Stimulated activated CD8-positive, alpha-beta memory T cell treated with anti-CD3 and anti-CD28 coated beads, Interleukin-4, amount 100 ng/mL, for 4 hours (primary cell): ENCODE measurements around the gene FBXW2.

Experiments
- DNase-seq, 2 donors: peaks; one replicate each; pipeline ENCODE4 v3.0.0-alpha.2; 2020; ENCODE audit warnings: low read depth in 2 of 2, low spot score in 1 of 2

The FBXW2 gene

DNA sequence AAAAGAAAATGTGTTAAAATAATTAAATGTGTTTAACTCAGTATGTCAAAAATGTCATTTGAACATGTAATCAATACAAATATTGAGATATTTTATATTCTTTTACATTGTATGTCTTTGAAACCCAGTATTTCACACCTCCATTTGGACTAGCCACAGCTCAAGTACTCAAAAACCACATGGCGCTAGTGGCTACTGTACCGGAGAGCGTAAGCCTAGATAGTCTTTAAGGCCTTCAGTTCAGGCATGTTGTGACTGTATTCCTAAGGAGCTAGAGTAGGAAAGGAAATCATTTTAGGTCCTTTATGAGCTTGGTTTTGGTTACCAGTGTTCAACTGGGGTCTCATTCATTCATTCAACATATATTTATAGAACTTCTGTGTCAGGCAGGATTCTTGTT, 12.8 kb downstream of the FBXW2 start:
- no peak for DNase-seq

DNA sequence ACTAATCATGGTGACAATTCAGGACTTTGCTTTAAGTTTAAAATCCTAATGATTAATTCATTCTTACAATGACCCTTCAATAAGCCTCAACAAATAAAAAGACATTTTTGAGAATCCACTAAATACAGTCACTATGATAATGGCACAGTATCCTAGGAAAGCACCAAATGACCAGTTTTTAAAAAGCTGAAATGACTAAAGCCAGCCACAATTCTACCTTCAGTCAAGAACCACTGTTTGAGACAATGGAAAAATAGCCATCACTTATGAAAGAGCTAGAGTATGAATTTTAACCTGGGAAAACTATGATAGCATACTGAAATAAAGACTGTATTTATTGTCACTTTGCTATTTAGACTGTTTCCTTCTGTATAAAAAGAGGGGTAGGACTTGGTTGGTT, 14.0 kb downstream of the FBXW2 start:
- no peak for DNase-seq

DNA sequence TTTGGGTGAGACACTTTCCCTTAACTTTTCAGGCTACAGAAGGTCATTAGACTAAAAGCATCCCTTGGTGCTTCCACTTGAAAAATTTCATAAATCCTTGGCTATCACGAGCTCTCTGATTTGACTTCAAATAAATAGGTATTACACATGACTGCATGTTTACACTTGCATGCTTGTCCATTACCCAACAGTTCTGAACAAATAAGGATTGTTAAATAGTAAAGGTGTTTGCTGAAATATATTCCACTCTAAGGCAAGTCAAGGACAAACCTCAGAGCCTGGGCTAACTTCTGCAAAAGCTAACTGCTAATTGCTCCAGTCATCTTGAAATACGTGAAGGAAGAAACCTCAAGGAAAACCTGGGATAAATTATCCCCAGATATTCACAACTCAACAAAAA, 14.5 kb downstream of the FBXW2 start:
- no peak for DNase-seq

DNA sequence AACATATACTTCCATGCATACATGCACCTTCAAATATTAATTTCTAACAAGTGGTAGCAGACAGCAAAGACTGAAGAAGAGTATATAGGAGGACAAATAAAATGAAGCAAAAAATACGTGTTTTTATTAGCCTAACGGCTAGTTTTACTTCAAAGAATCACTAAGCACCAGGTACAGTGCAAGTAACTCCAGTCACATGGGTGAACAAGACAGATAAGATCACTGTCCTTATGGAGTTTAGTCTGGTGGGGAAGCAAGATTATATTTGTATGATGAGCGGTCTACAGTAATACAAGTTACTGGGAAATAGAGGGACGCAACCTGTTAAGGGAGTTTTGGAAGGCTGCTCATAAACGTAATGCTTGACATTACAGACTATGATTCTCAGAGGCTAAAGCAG, 16.0 kb downstream of the FBXW2 start:
- DNase-seq: no peak

DNA sequence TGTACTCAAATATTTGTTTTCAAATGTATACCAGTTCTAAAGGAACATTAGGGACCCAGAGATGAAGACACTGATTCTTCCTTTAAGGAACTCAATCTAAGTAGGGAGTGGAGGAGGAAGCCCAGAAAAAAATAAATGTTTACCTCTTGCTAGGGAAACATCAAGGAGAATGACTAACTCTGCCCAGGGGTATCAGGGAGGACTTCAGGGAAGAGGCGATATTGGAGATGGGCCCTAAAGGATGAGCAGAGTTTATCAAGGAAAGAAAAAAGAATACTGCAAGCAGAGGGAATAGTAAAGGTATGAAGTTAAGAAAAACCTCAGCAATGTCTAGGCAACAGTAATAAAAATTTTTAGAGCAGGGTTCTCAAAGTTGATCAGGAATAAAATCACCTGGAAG, 16.4 kb downstream of the FBXW2 start:
- no peak for DNase-seq

DNA sequence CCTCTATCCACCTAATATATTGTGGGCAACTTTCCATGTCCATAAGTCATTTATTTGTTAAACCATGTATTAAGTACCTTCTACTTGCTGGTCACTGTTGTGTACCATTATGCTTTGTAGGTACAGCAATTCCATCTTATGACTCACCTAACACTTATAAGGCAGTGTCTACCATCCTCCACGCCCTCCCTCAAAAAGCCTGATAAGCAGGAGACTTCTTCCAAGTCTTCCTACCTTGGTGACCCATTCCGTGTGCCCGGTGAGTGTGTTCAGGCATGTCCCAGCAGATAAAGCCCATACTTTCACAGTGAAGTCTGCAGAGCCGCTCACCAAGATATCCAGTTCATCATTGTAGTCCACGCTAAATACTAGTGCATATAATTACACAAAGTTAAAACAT, 17.4 kb downstream of the FBXW2 start:
- no peak for DNase-seq

DNA sequence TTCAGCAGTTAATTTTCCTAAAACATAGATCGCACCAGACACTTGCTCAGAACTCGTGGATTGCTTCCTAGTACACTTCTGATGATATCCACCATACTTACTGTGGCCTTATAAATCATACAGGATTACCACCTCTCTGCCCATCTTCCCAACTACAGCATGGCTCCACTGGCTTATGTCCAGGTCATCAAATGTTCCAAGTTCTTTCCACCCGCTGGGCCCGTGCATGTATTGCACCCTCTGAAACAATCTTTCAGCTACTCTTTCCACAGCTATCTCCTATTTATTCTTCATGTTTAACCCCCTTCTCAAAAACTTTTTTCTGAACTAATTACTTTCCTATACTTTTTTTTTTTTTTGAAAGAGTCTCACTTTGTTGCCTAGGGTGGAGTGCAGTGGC, 18.5 kb downstream of the FBXW2 start:
- no peak for DNase-seq

DNA sequence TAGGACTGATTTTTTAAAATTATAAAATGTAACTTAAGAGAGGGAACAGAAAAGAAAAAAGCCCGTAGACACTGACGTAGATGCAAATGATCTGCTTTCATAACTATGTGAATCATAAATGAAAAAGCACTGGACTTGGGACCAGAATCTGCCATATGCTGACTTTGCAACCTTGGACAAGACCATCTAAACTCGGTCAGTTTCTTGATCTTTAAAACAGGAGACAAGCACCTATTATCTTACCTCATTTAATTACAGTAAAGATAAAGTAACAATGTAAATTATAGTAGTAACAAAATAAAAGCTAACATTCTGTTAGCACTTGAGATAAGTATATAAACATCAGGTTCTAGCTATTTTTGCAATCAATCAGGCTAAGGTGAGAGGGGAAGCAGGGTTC, 20.0 kb downstream of the FBXW2 start:
- DNase-seq: no peak

DNA sequence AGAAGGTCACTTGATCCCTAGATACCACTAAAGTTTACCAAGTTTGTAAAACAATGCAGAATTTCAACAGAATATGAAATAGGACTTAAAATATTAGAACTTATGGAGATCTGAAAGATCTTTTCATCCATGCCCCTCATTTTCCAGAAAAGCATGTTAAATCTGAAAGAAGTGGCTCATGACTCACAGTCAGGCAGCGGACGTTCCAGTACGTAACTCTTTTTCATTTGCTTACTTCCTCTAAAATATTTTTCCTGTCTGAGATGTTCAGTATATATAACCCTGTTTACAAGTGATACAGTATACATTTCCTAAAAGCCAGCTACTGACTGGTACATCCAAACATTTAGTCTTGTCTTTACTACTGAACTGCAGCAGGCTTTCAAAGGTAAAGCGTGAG, 22.3 kb downstream of the FBXW2 start:
- DNase-seq: no peak

DNA sequence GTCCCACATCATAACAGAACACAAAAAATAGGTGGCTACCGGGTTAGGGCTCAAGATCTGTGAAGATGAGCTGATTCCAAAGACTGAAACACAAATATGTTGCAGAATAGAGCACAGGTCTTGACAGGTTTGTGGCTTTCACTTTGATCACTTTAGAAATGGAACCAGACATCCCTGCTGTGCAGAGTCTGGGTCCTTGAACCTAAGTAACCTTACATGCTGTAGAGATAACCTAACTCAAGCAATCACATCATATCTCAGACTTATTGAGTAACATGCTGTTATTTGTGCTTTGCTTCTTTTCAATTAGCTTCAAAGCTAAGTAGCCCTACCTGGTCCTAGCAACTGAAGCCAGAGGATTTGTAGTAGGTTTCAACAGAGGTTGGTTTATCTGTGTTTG, 24.3 kb downstream of the FBXW2 start:
- no peak for DNase-seq

DNA sequence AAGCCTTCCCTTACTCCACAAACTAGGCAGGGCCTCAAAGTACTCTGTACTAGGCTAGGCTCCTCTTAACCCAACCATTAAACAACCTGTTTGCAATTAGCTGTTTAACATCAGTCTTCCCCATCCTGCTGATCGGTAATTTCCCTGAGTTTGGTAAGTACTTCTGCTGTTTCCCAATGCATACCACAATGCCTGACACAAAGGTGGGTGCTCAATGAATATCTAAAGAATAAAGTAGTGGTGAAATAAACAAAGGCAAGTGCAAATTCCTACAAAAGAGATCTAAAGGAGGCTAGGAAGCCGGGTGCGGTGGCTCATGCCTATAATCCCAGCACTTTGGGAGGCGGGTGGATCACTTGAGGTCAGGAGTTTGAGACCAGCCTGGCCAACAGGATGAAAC, 25.0 kb downstream of the FBXW2 start:
- no peak for DNase-seq

DNA sequence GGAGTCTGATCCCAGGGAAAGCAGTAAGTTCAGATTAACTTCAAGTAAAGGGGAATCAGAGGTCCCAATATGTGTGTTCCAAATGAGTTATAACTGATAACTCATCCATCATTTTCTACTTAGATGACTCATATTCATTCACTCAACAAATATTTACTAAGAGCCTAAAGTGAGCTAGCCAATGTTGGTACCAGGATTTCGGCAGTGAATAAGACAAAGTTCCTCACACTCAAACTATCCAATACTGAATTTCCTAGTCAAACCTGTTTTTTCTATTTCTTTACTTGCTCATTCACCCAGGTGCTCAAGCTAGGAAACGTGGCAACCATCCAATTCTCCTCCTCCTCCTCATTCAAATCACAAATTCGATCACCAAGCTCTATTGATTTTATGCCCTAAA, 25.8 kb downstream of the FBXW2 start:
- no peak for DNase-seq

DNA sequence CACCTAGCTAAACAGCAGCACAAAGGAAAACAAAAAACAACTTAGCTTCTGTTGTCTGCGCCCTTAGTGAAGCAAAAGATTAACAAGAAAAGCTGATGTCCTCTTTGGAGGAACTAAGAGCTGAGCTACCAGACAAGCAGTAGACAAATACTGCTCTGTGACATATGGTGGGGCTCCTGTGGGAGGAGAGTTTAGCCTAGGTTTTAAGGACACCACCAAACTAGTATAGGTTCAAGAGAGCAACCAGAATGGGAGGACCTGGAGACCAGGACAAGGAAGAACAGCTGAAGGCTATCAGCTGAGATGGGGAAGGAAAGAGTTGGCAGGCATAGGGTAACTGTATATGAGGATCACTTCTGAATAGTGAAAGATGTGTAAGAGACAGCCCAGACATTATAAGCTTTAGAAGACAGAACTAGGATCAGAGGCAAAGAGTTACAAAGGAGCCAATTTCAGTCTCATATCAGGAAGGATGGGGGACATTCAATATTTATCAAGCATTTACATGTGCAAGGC, 27.2 kb downstream of the FBXW2 start:
- no peak for DNase-seq

DNA sequence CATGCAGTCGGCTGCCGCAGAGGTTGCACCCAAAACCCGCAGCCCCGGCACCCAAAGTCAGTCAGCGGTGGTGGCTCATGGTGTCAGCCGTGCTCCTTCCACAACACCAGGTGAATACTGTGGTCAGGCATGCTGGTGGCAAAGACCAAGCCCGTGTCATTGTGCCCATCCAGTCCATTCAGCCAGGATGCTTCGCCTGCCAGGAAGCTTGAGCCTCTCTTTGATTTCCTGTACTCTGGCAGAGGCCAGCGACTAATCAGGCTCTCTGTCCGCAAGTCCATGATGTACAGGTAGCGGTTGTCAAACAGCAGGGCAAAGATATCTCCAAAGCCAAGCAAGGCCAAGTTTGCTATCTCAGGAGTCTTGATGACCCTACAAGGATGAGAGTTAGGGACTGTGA, 28.7 kb downstream of the FBXW2 start:
- DNase-seq: no peak

DNA sequence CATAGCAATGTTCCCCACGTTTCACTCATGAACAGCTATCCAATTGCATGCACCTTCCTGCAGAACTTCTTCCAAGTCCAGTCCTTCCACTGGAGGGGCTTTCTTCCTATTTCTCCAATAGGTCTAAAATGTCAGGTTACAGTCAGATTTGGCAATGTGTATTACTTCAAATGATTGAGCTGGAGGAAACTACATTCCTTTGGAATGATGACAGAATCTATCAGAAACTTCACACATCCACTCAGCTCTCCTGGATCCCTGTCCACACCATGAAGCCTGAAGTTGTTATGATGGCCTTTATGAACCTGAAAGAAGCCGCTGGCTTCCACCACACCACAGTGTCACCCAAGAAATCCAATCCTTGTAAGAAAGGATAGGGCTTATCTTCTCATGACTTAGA, 32.2 kb downstream of the FBXW2 start:
- no peak for DNase-seq

DNA sequence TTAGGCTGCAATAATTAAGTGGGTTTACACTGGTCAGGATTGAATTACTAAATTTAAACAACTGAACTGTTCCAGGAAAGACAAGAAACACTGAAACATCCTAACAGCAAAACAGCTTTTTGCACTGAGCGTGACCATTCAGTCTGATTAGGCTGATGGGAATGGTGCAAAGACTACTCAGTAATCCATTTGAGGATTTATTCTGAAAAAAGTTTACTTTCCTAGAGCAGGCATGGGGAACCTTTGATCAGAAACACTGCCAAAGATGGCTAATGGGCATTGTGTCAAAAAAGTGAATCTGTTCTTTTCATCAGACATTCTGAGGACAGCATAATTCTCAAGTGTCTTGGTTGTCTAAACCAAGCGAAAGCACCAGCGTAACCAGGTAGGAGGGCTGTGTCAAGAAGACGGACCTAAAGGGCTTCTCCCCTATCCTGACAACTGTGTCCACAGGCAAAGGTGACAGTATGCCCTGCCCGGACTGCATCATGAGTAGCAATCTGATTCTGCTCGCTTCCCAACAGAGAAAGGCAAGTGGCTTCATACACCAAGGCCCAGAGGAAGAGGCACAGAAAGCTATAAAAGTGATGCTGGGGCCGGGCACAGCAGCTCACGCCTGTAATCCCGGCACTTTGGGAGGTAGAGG, 33.3 kb downstream of the FBXW2 start:
- no peak for DNase-seq

DNA sequence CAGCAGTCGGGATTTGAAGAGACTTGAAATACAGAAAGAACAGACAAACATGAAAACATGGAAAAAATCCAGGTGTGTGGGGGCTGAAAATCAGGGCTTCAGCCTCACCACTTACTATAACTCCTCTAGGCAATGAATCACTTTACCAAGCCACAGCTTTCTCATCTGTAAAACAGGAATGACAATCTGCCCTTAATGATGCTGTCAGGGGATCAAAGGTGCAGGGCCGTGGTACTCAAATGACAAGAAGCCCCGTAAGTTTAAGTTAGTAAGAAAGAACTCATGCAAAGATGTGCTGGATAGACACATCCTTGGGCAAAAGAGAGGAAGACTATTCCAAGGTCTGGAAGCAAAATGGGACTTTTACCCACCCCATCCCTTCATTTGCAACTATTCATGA, 34.7 kb downstream of the FBXW2 start:
- no peak for DNase-seq

DNA sequence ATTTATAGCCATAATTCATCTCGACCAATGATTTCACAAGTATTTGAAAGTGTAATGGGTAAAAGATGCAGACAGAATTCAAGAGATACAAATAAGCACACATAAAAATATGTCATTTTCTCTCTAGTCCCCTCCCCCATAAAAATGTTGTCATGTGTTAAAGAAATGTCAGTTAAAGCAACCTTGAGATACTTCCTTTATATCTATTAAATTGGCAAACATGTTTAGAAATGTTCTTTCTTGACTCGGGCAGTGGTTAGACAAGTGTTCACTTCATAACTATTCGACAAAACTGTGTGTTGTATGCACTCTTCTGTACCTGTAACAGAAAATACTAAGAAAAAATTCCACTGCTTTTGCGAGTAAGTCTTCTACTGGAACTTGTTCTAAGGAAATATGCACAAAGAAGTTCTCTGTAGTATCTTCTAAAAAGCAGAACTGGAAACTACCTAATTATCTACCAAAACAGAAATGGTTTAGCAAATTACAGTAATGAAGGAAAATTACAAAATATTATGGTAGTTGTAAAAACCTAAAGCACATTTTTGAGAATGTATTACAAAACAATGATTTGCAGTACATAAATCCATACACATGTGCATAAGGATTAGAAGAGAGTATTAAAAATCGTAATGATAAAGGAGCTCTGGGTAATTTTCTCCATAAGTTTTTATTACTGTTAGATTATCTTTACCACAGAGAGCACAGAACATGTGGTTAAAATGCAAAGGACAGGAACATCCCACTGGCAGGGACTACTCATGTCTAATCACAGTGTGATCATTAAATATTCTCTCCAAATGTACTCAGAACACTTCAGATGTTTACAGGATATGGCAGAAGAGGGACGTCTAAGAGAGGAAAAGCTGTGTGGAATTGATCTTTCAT, 35.9 kb downstream of the FBXW2 start:
- no peak for DNase-seq

DNA sequence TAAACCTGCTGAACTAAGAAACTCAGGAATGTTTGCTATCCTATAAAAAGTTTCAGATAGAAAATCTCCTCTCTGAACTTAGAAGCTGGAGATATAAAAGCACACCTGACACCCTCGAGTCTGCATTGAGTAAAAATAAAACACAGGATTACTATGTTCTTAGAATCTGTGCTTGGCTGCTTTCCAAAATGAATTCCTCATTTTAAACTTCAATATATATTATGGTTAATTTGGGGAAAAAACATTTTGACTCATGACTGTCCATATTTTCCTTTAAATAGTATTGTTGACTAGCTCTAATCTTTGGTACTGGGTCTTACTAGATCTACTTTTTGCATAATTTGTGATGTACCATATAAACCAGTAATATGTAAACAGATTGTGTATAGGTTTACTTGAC, 36.7 kb downstream of the FBXW2 start:
- DNase-seq: no peak

DNA sequence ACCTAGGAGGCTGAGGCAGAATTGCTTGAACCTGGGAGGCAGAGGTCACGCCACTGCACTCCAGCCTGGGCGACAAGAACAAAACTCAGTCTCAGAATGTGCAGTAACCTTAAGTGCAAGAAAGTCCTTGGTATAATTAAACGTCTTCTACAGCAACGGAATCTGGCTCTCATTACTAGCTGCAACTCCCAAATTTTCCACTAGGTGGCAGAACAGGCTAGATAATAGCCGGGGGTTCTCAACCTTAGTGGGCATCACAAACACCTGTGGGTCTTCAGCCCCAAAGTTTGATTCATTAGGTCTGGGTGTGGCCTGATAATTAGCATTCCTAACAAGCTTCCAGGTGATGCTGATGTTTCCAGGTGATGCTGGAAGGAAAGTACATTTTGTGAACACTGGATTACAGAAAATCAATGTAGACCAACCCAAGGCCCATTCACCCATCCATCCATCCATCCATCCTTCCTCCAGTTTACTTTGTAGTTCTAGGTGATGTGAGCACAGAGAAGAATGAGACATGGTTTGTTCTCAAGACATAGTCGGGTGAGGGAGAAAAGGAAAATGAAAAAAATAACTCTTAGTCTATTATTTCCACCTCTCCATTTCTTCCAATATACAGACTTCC, 37.3 kb downstream of the FBXW2 start:
- peak; percentile 17 to 66 for DNase-seq

DNA sequence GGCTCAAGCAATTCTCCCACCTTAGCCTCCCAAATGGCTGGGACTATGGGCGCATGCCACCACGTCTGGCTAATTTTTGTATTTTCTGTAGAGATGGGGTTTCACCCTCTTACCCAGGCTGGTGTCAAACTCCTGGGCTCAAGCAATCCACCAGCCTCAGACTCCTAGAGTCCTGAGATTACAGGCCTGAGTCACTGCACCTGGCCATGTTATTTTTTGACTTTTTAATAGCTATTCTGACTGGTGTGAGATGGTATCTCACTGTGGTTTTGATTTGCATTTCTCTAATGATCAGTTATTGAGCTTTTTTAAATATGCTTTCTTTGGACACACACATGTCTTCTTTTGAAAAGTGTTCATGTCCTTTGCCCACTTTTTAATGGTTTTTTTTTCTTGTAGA, 38.2 kb downstream of the FBXW2 start:
- no peak for DNase-seq

DNA sequence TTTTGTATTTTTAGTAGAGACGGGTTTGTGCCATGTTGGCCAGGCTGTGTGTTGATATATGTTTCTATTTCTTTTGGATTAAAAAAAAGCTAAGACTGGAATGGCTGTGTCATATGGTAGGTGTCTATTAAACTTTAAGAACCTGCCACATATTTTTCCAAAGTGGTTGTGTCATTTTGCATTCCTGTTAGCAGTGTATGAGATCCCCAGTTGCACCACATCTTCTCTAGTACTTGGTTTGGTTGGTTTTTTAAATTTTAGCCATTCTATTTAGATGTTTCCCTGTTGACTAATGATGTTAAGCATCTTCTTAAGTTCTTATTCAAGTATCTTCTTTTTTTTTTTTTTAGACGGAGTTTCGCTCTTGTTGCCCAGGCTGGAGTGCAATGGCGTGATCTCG, 42.8 kb downstream of the FBXW2 start:
- no peak for DNase-seq
